GM12801 (cell line): ENCODE measurements around the gene NEU3.

Experiments
- CTCF ChIP-seq: IDR thresholded peaks from one replicate; pipeline ENCODE4 v1.5.1; 2011; ENCODE audit warnings: control low read depth; ENCODE audit not compliant: insufficient read length; ENCODE audit errors: extremely low read depth

NEU3 gene

GRCh38 chr11:74989260-74989638 lies 516 bp downstream of the NEU3 start:
- TF ChIP-seq CTCF = no peak

GRCh38 chr11:74990941-74991340 lies 2.2 kb downstream of the NEU3 start:
- no peak for TF ChIP-seq CTCF

DNA sequence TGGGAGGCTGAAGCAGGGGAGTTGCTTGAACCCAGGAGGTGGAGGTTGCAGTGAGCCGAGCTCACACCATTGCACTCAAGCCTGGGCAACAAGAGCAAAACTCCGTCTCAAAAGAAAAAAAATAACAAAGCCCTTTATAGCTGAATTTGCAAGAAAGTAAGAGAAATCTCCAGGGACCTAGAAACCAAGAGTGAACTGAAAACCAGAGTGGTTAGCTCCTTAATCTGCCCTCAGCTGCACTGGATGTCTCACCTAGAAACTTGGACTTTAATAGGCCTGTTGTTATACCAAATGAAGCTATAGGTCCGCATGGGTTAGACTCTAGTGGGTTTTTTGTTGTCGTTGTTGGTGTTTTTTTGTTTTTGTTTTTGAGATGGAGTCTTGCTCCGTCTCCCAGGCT lies 4.1 kb downstream of the NEU3 start:
- no peak for TF ChIP-seq CTCF

GRCh38 chr11:75000975-75001354 lies 12.2 kb downstream of the NEU3 start:
- no peak for TF ChIP-seq CTCF

GRCh38 chr11:75001686-75002085 lies 13.0 kb downstream of the NEU3 start:
- no peak for TF ChIP-seq CTCF

DNA sequence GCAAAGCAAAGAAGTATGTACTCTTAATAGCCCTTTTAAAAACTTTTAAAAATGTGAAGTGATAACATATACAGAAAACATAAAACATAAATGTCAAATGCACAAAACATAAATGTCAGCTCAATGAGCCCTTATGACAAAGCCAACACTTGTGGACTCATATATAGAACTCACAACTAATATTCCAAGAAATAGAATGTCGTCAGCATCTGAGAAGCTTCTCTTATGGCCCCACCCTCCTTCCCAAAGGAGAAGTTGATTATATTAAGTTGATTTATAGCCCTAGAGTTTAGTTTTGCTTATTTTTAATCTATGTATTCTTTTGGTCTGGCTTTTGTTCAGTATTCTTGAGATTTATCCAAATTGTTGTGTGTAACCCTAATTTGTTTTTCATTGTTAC lies 13.8 kb downstream of the NEU3 start:
- no peak for TF ChIP-seq CTCF

DNA sequence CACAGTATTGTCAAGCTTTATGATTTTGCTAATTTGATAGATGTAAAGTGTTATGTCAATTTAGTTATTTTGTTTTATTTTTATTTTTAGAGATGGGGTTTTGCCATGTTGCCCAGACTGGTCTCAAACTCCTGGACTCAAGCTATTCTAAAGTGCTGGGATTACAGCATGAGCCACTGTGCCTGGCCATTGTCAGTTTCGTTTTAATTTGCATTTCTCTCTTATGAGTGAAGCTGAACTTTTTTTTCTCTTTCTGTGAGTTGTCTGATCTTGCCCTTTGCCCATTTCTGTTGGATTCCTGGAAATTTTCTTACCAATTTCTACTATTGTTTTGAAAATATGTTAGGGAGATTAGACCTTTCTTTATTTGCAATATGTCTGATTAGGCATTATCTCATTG lies 15.5 kb downstream of the NEU3 start:
- no peak for TF ChIP-seq CTCF

GRCh38 chr11:75011357-75011756 lies 22.6 kb downstream of the NEU3 start:
- TF ChIP-seq CTCF = no peak
